Loucy (cell line): ENCODE data around the gene TUBG1.
"Not testable (repeated sequence)": the region's sequence is repeated elsewhere in the genome, so short reads cannot be mapped to it uniquely, and the experiment has no call there.

Experiments used
- EZH2phosphoT487 ChIP-seq: fragments of 200-600 bp; IDR thresholded peaks from 2 replicates; pipeline ENCODE4 v1.6.1; 2018; ENCODE audit warnings: antibody characterized with exemption, mild to moderate bottlenecking, moderate library complexity, borderline replicate concordance
- TF ChIP-seq, protein P1 (sequence below): fragments of 200-600 bp; sonication (generic); conservative IDR thresholded peaks from 2 replicates; pipeline ENCODE4 v1.5.1; 2014; ENCODE audit warnings: mild to moderate bottlenecking, antibody characterized with exemption, low read length

DNA sequence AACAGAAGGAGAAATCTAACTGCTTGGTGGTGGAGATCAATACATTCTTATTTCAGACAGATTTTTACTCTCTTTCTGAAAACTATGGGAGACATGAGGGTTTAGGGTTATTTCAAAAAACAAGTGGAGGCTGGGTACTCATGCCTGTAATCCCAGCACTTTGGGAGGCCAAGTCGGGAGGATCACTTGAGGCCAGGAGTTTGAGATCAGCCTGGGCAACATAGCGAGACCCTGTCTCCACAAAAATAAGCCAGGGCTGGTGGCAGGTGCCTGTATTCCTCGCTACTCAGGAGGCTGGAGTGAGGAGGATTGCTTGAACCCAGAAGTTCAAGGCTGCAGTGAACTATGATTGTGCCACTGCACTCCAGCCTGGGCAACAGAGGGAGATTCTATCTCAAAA lies 12.5 kb downstream of the TUBG1 start:
- TF ChIP-seq, protein P1, sequence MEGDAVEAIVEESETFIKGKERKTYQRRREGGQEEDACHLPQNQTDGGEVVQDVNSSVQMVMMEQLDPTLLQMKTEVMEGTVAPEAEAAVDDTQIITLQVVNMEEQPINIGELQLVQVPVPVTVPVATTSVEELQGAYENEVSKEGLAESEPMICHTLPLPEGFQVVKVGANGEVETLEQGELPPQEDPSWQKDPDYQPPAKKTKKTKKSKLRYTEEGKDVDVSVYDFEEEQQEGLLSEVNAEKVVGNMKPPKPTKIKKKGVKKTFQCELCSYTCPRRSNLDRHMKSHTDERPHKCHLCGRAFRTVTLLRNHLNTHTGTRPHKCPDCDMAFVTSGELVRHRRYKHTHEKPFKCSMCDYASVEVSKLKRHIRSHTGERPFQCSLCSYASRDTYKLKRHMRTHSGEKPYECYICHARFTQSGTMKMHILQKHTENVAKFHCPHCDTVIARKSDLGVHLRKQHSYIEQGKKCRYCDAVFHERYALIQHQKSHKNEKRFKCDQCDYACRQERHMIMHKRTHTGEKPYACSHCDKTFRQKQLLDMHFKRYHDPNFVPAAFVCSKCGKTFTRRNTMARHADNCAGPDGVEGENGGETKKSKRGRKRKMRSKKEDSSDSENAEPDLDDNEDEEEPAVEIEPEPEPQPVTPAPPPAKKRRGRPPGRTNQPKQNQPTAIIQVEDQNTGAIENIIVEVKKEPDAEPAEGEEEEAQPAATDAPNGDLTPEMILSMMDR: not testable (repeated sequence)
- not testable (repeated sequence) for TF ChIP-seq EZH2phosphoT487
